HepG2 (cell line): Measurements from ENCODE around the gene DGKD. TPM values are rescaled to one million over a fixed set of nuclear protein-coding genes. Genes with fewer than 3 reads are reported as not detected.
A peak's percentile ranks its signal among the peaks of the same experiment; 100 is the strongest.

Experiments
- ATAC-seq: fragments of 200-7000 bp; cut with Tn5 transposase; 3 replicates; pipeline ENCODE4 v1.9.1; 2020; ENCODE audit warnings: mild to moderate bottlenecking, moderate library complexity
- BruUV-seq: library from RNA; stranded (reverse); fragments of 400-500 nt; replicated peaks from 2 replicates; lab custom pipeline; 2021; lab: Mats Ljungman, UMichigan
- CTCF ChIA-PET: fragments of 300-600 bp; formaldehyde crosslinking; extraction: SDS; loops from one replicate; lab custom pipeline; 2021; ENCODE audit warnings: low total read pairs, inconsistent platforms, low intra/inter-chr PET ratio; lab: Yijun Ruan, JAX
- POLR2A ChIA-PET: fragments of 350-600 bp; sonication (Branson Sonifier 250); formaldehyde crosslinking; loops from one replicate; lab custom pipeline; 2020; ENCODE audit warnings: antibody characterized with exemption, inconsistent platforms; lab: Yijun Ruan, JAX
- DNase-seq: peaks from one replicate; pipeline ENCODE4 v3.0.0-alpha.2; 2015; ENCODE audit warnings: low spot score
- FAIRE-seq: peaks from 3 replicates; lab custom pipeline; 2011; peaks lifted over from hg19 to GRCh38; lab: Jason Lieb, UNC
- H2AFZ ChIP-seq: one replicate; pipeline ENCODE4 v1.6.1; 2011; ENCODE audit warnings: low read length, inconsistent platforms
- H3K27ac ChIP-seq: fragments of 300-600 bp; 3 replicates; pipeline ENCODE4 v1.8.0; 2011; ENCODE audit warnings: mixed run types, mild to moderate bottlenecking, mixed read lengths, low read length, inconsistent platforms; ENCODE audit not compliant: insufficient read depth; ENCODE audit errors: extremely low read length
- H3K27me3 ChIP-seq, 2 experiments: fragments of 200-600 bp in 1 of 2; 2 replicates in 1 of 2; 3 replicates in 1 of 2; pipeline versions ENCODE4 v1.6.0 to v1.8.0; 2011; ENCODE audit warnings: low read length in 2 of 2, mild to moderate bottlenecking in 2 of 2, moderate library complexity in 2 of 2, inconsistent platforms in 1 of 2; ENCODE audit not compliant: insufficient read depth in 2 of 2, control insufficient read depth in 1 of 2
- H3K36me3 ChIP-seq, 2 experiments: fragments of 200-600 bp in 1 of 2; replicated peaks in 1 of 2; 2 replicates in 1 of 2; 3 replicates in 1 of 2; pipeline versions ENCODE4 v1.5.1 to v1.8.0; 2011; ENCODE audit warnings: low read length in 2 of 2, inconsistent platforms in 1 of 2; ENCODE audit not compliant: insufficient read depth in 2 of 2, control insufficient read depth in 1 of 2
- H3K4me1 ChIP-seq: 2 replicates; pipeline ENCODE4 v1.5.1; 2012; ENCODE audit warnings: low read length, inconsistent platforms; ENCODE audit not compliant: insufficient read depth
- H3K4me2 ChIP-seq: 2 replicates; pipeline ENCODE4 v1.6.0; 2011; ENCODE audit warnings: low read depth, low read length, inconsistent platforms
- H3K4me3 ChIP-seq, 3 experiments: fragments of 200-600 bp in 1 of 3; sonication (generic), shearing (Covaris generic) in 1 of 3; replicated peaks in 1 of 3; 2 replicates each; pipeline ENCODE4 v1.5.1; 2011 to 2016; ENCODE audit warnings: low read length in 3 of 3, inconsistent platforms in 2 of 3, low read depth in 2 of 3, mild to moderate bottlenecking in 2 of 3, control low read depth in 1 of 3, mixed read lengths in 1 of 3; ENCODE audit not compliant: insufficient read depth in 1 of 3
- H3K79me2 ChIP-seq: one replicate; pipeline ENCODE4 v1.6.1; 2011; ENCODE audit warnings: low read length, inconsistent platforms; ENCODE audit not compliant: insufficient read depth
- H3K9ac ChIP-seq: 2 replicates; pipeline ENCODE4 v1.6.0; 2011; ENCODE audit warnings: mild to moderate bottlenecking, low read depth, low read length, inconsistent platforms; ENCODE audit not compliant: insufficient read depth
- H3K9me3 ChIP-seq: 2 replicates; pipeline ENCODE4 v1.5.1; 2012; ENCODE audit warnings: mild to moderate bottlenecking, low read length
- H4K20me1 ChIP-seq: 2 replicates; pipeline ENCODE4 v1.6.0; 2011; ENCODE audit warnings: inconsistent platforms, mild to moderate bottlenecking, low read length, moderate library complexity; ENCODE audit not compliant: insufficient read depth
- ASH2L ChIP-seq: fragments of 300-600, 200-600 bp; sonication (generic); IDR thresholded peaks from 2 replicates; pipeline ENCODE4 v1.7.0; 2017; ENCODE audit warnings: low read depth, mild to moderate bottlenecking, moderate library complexity, mixed read lengths, low read length; ENCODE audit not compliant: insufficient read length
- DNMT1 ChIP-seq: sonication (generic); formaldehyde crosslinking; IDR thresholded peaks from 2 replicates; pipeline ENCODE4 v1.5.1; 2020; ENCODE audit warnings: mild to moderate bottlenecking, missing genetic modification reagents
- EEA1 ChIP-seq: sonication (generic); formaldehyde crosslinking; IDR thresholded peaks from 2 replicates; pipeline ENCODE4 v1.5.1; 2020; ENCODE audit warnings: mild to moderate bottlenecking, missing genetic modification reagents, borderline replicate concordance
- GABPB1 ChIP-seq: IDR thresholded peaks from 2 replicates; pipeline ENCODE4 v1.6.1; 2016; ENCODE audit warnings: mild to moderate bottlenecking, missing genetic modification reagents, moderate library complexity, missing compliant biosample characterization
- HDAC1 ChIP-seq: sonication (generic); formaldehyde crosslinking; IDR thresholded peaks from 2 replicates; pipeline ENCODE4 v1.5.1; 2020; ENCODE audit warnings: mild to moderate bottlenecking, missing genetic modification reagents
- HOXA3 ChIP-seq: sonication (generic); formaldehyde crosslinking; IDR thresholded peaks from 2 replicates; pipeline ENCODE4 v1.5.0; 2020; ENCODE audit warnings: missing genetic modification reagents
- IKZF4 ChIP-seq: sonication (generic); formaldehyde crosslinking; IDR thresholded peaks from 2 replicates; pipeline ENCODE4 v1.5.1; 2020; ENCODE audit warnings: borderline replicate concordance, mild to moderate bottlenecking, low read depth, missing genetic modification reagents; ENCODE audit errors: not compliant biosample characterization
- MAX ChIP-seq: IDR thresholded peaks from 2 replicates; pipeline ENCODE4 v1.6.1; 2012; ENCODE audit warnings: inconsistent platforms
- MAZ ChIP-seq, 2 experiments: sonication (generic) in 1 of 2; formaldehyde crosslinking in 1 of 2; IDR thresholded peaks; 2 replicates each; pipeline versions ENCODE4 v1.5.0 to v1.6.1; 2012 to 2020; ENCODE audit warnings: low read depth in 2 of 2, mild to moderate bottlenecking in 2 of 2, borderline replicate concordance in 1 of 2, improper control_type of control experiment in 1 of 2, low read length in 1 of 2, missing genetic modification reagents in 1 of 2, moderate library complexity in 1 of 2
- NCOA2 ChIP-seq: sonication (generic); formaldehyde crosslinking; IDR thresholded peaks from 2 replicates; pipeline ENCODE4 v1.8.0; 2022; ENCODE audit warnings: inconsistent platforms
- PHF8 ChIP-seq: sonication (generic); formaldehyde crosslinking; IDR thresholded peaks from 2 replicates; pipeline ENCODE4 v1.5.0; 2020; ENCODE audit warnings: missing genetic modification reagents
- POLR2A ChIP-seq, 2 experiments: IDR thresholded peaks; 2 replicates each; pipeline ENCODE4 v1.6.1; 2011; ENCODE audit warnings: low read depth in 2 of 2, low read length in 2 of 2, mild to moderate bottlenecking in 1 of 2, moderate library complexity in 1 of 2; ENCODE audit not compliant: insufficient read depth in 1 of 2
- POLR2G ChIP-seq: fragments of 200-400 bp; formaldehyde crosslinking; IDR thresholded peaks from 2 replicates; pipeline ENCODE4 v1.6.1; 2018; ENCODE audit warnings: mild to moderate bottlenecking, low read depth, low read length, moderate library complexity
- RBFOX2 ChIP-seq: fragments of 200-400 bp; formaldehyde crosslinking; IDR thresholded peaks from 2 replicates; pipeline ENCODE4 v1.6.1; 2017; ENCODE audit warnings: low read depth, mild to moderate bottlenecking, low read length
- SALL1 ChIP-seq: sonication (generic); formaldehyde crosslinking; IDR thresholded peaks from 2 replicates; pipeline ENCODE4 v1.8.0; 2022; ENCODE audit warnings: mild to moderate bottlenecking, missing genetic modification reagents
- SRY ChIP-seq: sonication (generic); formaldehyde crosslinking; IDR thresholded peaks from 2 replicates; pipeline ENCODE4 v1.8.0; 2022; ENCODE audit warnings: mild to moderate bottlenecking, missing genetic modification reagents
- YY1 ChIP-seq: IDR thresholded peaks from 2 replicates; pipeline ENCODE4 v1.6.1; 2011; ENCODE audit warnings: low read length, low read depth, moderate library complexity, mild to moderate bottlenecking; ENCODE audit not compliant: insufficient read depth, insufficient replicate concordance
- ZBTB14 ChIP-seq: sonication (generic); formaldehyde crosslinking; IDR thresholded peaks from 2 replicates; pipeline ENCODE4 v1.4.0; 2020; ENCODE audit warnings: missing genetic modification reagents
- ZFY ChIP-seq: sonication (generic); formaldehyde crosslinking; IDR thresholded peaks from 2 replicates; pipeline ENCODE4 v1.4.0; 2020; ENCODE audit warnings: missing genetic modification reagents
- ZNF292 ChIP-seq: sonication (generic); formaldehyde crosslinking; IDR thresholded peaks from 2 replicates; pipeline ENCODE4 v1.8.1; 2022; ENCODE audit warnings: mild to moderate bottlenecking, low read depth, missing genetic modification reagents, borderline replicate concordance
- ZNF337 ChIP-seq: sonication (generic); formaldehyde crosslinking; IDR thresholded peaks from 2 replicates; pipeline ENCODE4 v1.5.1; 2020; ENCODE audit warnings: missing genetic modification reagents, low read depth, mild to moderate bottlenecking, borderline replicate concordance
- ZNF546 ChIP-seq: sonication (generic); formaldehyde crosslinking; conservative IDR thresholded peaks from 2 replicates; pipeline ENCODE4 v1.8.1; 2023; ENCODE audit warnings: mild to moderate bottlenecking, missing genetic modification reagents
- ZNF660 ChIP-seq: sonication (generic); formaldehyde crosslinking; IDR thresholded peaks from 2 replicates; pipeline ENCODE4 v1.5.1; 2020; ENCODE audit warnings: mild to moderate bottlenecking, low read depth, missing genetic modification reagents, borderline replicate concordance
- ZNF777 ChIP-seq: sonication (generic); formaldehyde crosslinking; IDR thresholded peaks from 2 replicates; pipeline ENCODE4 v1.4.0; 2020; ENCODE audit warnings: missing genetic modification reagents
- WGBS: methylation state at CpG from one replicate; pipeline ENCODE4 v1.1.6; 2017; ENCODE audit warnings: low lambda C conversion rate; 5-methylcytosine and 5-hydroxymethylcytosine counted together
- in situ Hi-C: cut with HindIII; loops from 2 replicates; pipeline ENCODE4 v1.10.0; 2017; ENCODE audit warnings: low pct_unique_long_range_greater_than_20kb; ENCODE audit not compliant: extremely low pct_ligation_motif_present
- intact Hi-C: fragments of 100-400 bp; cut with micrococcal nuclease; formaldehyde crosslinking; loops from one replicate; pipeline ENCODE4 v1.10.0; 2022; ENCODE audit not compliant: unreplicated experiment
- polyA plus RNA-seq, 8 experiments: library from polyadenylated mRNA; depleted of rRNA in 3 of 8; stranded (reverse) in 7 of 8; unstranded in 1 of 8; fragments of >200 nt; fragmentation: Illumina TruSeq in 4 of 8; extraction: Trizol in 4 of 8; gene quantifications; 2 replicates each; pipeline versions ENCODE4 v1.2.1 to v1.2.3, GENCODE V29; 2011 to 2016; ENCODE audit warnings: low read depth in 4 of 8, missing spikeins in 1 of 8, mixed read lengths in 1 of 8; ENCODE audit not compliant: insufficient read depth in 1 of 8
- total RNA-seq, 5 experiments: library from RNA; depleted of rRNA; stranded (reverse); fragments of >200 nt; fragmentation: Illumina TruSeq; extraction: Trizol; gene quantifications; 2 replicates each; pipeline ENCODE4 v1.2.3, GENCODE V29; 2016; ENCODE audit warnings: low read depth in 1 of 5

Gene DGKD
- total and polyA plus RNA-seq, 2 of the 13 experiments (the other 11 are each of a cell fraction or from before 2014, with no cell fraction given) = 24.5 to 33.2 TPM

GRCh38 chr2:233354500-233354924 lies 218 bp downstream of the DGKD start:
- peak overlapping the region; percentile 75 to 94 (median 91); a peak in 5 of 6 replicates for H3K4me3 ChIP-seq
- intact Hi-C loops (loop anchor here (10.0 kb wide), 2 partner anchors 90 to 100 kb away; partner anchors contain the start of gene ATG16L1), in situ Hi-C loops (no loop called here)
- no peak for FAIRE-seq
- H4K20me1 ChIP-seq = peaks cover 16% of the 10 kb centered on the region
- WGBS = no CpG with 5 or more reads among the region's 77 CpGs
- H3K4me2 ChIP-seq = no peak overlapping the region
- no peak overlapping the region for H3K27ac ChIP-seq
- H2AFZ ChIP-seq = no peak overlapping the region
- CTCF ChIA-PET = interaction anchor here (1.5 kb wide), 1 partner anchor 89 kb away, joined by 7 read pairs; no protein-coding TSS in a partner anchor
- no peaks in the 10 kb centered on the region for H3K9me3 ChIP-seq
- peak overlapping the region; percentile 68 for H3K9ac ChIP-seq
- DNase-seq = no peak
- peaks cover 74% of the 10 kb centered on the region for H3K4me1 ChIP-seq
- H3K27me3 ChIP-seq = no peaks in the 10 kb centered on the region; a peak in 1 of 5 replicates
- peaks cover 46% of the 10 kb centered on the region for H3K79me2 ChIP-seq
- ATAC-seq = no peak
- no TSS peak for BruUV-seq
- POLR2A ChIA-PET = interaction anchor here (0.7 to 1.2 kb wide), 2 partner anchors 47 to 103 kb away, joined by 3 to 4 read pairs; partner anchors contain the start of gene ATG16L1
- H3K36me3 ChIP-seq = peaks cover 0 to 5% of the 10 kb centered on the region in 2 experiments; a peak in 2 of 5 replicates
- TF ChIP-seq IKZF4 (CRISPR knock-in tag) (peak; percentile 14), HDAC1 (peak; percentile 29; the same call in 1 of the 2 replicates), SALL1 (CRISPR knock-in tag) (0 out of 2 replicates have a peak, but pooled peaks have one; percentile 3), MAX (peak; percentile 20; the same call in 1 of the 2 replicates), POLR2G (peak; percentile 71), ZBTB14 (peak; percentile 70), ZNF546 (CRISPR knock-in tag) (0 out of 2 replicates have a peak, but pooled peaks have one; percentile 8), ZFY (CRISPR knock-in tag) (peak; percentile 72; the same call in 1 of the 2 replicates), SRY (0 out of 2 replicates have a peak, but pooled peaks have one; percentile 45), HOXA3 (peak; percentile 12; the same call in 1 of the 2 replicates), YY1 (peak; percentile 92), MAZ (IDR thresholded peaks at IDR 0.05; ENCODE audit: borderline replicate concordance, low read depth, low read length) (0 out of 2 replicates have a peak, but pooled peaks have one; percentile 4), MAZ (CRISPR knock-in tag; IDR thresholded peaks at IDR 0.05; ENCODE audit: low read depth) (no peak; the same call in 1 of the 2 replicates), PHF8 (peak; percentile 78), EEA1 (CRISPR knock-in tag) (no peak), ZNF777 (CRISPR knock-in tag) (peak; percentile 86), ZNF660 (no peak), ZNF337 (peak; percentile 10; the same call in 1 of the 2 replicates), POLR2A (IDR thresholded peaks at IDR 0.05; ENCODE audit: insufficient read depth in 1 of 2, low read depth in 2 of 2, low read length in 2 of 2) (peak; percentile 34 to 54; a peak in 2 of 4 replicates), NCOA2 (CRISPR knock-in tag) (no peak), ASH2L (peak; percentile 42), ZNF292 (CRISPR knock-in tag) (no peak), GABPB1 (CRISPR knock-in tag) (0 out of 2 replicates have a peak, but pooled peaks have one; percentile 3), RBFOX2 (peak; percentile 62; the same call in 1 of the 2 replicates), DNMT1 (no peak)
